Measurements from ENCODE around the gene EBI3. TPM values are rescaled to one million over a fixed set of nuclear protein-coding genes. Genes with fewer than 3 reads are reported as not detected.
"Not testable (repeated sequence)": the region's sequence is repeated elsewhere in the genome, so short reads cannot be mapped to it uniquely, and the experiment has no call there.

The EBI3 gene
- 1 to 10 TPM; 2.0 to 4.6 TPM for total RNA-seq
- long read RNA-seq, donor 1, partial matches to known transcripts = 4 of 4 reads
- long read RNA-seq, donor 1, other reads (novel, unspliced or antisense) = 0 of 4 reads
- long read RNA-seq, donor 2 = 0 reads

DNA sequence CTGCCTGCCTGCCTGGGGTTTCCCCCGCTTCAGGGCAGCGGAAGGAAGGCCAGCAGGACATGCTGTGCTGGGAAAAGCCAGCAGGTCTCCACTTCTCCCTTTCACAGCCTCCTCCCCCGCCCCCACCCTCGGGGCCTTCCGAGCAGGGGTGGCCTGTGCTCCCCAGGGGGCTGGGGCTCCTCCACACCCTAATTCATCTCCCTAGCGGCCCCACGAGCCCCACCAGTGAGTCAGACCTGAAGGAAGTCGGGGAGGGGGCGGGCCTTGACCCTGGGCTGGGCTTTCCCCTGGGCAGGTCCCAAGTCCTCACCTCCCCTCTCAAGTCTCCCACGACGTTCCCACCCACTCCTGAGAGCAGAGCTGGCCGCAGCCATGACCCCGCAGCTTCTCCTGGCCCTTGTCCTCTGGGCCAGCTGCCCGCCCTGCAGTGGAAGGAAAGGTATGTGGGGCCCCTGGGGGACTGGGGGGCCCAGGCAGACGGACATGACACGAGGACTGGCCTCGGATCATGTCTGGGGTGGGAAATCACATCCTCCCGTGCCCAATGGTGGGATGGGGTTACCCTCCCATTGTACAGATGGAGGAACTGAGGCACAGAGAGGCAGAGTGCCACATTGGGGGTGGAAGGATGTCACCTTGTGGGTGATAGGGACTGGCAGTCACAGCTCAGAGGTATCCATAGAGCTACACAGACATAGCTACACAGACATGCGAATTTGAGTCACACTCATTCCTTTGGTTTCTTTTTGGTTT lies at the start of gene EBI3:
EBI3 (plus strand) TSS at position 345 of the 753 bp plus-strand sequence; CDS start at position 373, 28 bp downstream.
- no peak for DNase-seq (ENCODE audit: low spot score)
- intact Hi-C loops (cut with DNase I) = no loop called here

DNA sequence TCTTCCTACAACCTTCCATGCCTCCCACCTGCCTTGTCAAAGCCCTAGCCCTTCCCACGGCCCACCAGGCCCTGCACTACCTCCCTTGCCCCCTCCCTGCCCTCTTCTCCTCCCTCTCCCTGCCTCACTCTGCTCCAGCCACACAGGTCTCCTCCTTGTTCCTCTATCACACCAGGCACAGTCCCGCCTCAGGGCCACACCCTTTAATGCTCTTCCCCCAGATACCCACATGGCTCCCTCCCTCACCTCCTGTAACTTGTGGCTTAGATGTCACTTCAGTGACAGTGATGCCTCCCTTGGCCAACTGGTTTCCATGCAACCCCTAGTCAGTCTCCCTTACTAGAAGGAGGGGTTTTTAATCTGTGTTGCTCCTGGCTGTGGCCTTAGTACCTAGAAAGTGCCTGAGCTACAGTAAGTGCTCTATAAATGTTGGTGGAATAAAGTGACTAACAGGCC lies 48.2 kb upstream of the EBI3 start:
- intact Hi-C loops (cut with DNase I) = no loop called here

DNA sequence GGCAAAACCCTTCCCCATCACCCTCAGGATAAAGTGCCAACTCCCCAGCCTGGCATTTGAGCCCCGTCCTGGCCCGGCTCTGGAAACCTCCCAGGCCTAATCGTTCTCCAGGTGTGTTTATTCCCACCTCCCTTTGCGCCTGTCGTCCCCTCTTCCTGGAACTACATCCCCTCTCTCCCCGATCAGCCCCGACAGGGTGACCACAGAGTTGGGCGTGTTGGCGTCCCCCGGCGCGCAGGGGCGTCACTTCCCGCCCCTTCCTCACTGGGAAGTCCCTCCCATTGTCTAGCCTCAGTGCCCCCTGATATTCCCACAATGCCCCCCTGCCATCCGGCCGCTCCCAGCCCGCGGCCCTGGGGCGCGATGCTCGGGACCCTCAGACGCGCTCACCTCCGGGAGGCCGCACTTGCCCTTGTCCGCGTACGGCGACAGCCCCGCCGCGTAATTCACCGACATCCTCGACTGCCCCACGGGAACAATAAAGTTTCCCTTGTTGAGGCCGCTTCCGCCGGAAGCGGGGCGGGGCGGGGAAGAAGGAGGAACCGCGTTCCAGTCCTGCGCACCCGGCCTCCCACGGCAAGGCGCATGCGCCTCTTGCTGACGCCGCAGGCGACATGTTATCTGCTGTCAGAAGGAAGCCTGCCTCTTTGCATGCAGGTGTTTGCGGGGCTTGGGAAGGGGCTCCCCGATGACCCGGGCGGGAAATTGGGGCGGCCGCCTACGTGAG lies 47.1 kb upstream of the EBI3 start, which contains the start of the genes ANKRD24 and SIRT6:
ANKRD24 (plus strand) TSS at position 606 of the 727 bp plus-strand sequence. CDS start 3,737 bp downstream, outside the sequence.
SIRT6 (minus strand) TSS at position 480 of the 727 bp plus-strand sequence; CDS start at position 456, 24 bp downstream.
- DNase-seq (ENCODE audit: low spot score) = peak; percentile 99
- intact Hi-C loops (cut with DNase I) = no loop called here

More for the DNA sequence above, 48.2 kb upstream of the EBI3 start:
- no peak for DNase-seq (ENCODE audit: low spot score)

- intact Hi-C loops (cut with DNase I) = no loop called here
- no peak for DNase-seq (ENCODE audit: low spot score)
Measured at GRCh38 chr19:4183967-4184717, 45.2 kb upstream of the EBI3 start.

GRCh38 chr19:4184718-4185352 lies 44.5 kb upstream of the EBI3 start:
- no peak for DNase-seq (ENCODE audit: low spot score)
- intact Hi-C loops (cut with DNase I) = no loop called here

- DNase-seq (ENCODE audit: low spot score) = no peak
- intact Hi-C loops (cut with DNase I) = no loop called here
Measured at GRCh38 chr19:4185413-4186086, 43.8 kb upstream of the EBI3 start.

DNA sequence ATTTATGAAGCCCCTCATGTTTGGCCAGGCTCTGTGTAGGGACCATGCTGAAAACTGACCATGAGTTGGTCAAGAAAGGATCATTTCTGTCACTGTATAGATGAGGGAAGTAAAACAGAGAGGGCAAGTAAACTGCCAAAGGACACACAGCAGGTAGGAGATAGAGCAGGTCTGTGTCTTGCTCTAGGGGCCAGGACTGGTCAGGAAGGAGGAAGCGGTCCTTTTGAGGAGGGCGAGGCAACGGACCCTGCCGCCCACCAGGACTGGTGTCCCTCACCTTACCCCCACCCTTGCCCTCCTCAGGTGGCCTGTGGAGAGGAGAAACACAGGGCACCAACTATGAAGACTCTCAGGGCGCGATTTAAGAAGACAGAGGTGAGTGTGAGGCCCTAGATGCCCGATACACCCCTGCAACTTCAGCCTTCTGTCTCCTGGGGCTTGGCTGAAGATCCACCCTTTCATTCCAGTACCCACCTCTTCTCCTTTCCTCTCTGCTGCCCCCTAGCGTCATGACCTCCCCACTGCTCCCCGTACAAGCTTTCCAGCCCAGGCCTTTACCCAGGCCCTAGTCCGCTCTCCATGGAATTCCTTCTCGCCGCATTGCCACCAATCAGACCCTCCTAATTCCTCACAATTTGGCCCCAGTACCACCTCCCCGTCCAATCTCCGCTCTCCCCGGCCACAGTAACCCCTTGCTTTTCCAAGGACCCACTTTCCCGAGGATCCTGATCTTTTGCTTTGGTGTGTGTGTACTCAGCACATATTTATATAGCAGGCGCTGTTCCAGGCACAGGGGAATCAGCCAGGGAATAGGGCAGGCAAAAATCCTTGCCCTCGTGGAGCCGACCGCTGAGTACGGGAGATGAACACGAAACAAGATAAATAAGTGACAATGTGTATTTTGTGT lies 43.0 kb upstream of the EBI3 start:
- intact Hi-C loops (cut with DNase I) = no loop called here
- DNase-seq (ENCODE audit: low spot score) = peak; percentile 88

- intact Hi-C loops (cut with DNase I) = no loop called here
Measured at GRCh38 chr19:4187313-4188122, 41.8 kb upstream of the EBI3 start.

GRCh38 chr19:4189641-4190040 lies 39.7 kb upstream of the EBI3 start:
- intact Hi-C loops (cut with DNase I) = no loop called here
- no peak for DNase-seq (ENCODE audit: low spot score)

More at GRCh38 chr19:4187313-4188122, 41.8 kb upstream of the EBI3 start:
- no peak for DNase-seq (ENCODE audit: low spot score)

DNA sequence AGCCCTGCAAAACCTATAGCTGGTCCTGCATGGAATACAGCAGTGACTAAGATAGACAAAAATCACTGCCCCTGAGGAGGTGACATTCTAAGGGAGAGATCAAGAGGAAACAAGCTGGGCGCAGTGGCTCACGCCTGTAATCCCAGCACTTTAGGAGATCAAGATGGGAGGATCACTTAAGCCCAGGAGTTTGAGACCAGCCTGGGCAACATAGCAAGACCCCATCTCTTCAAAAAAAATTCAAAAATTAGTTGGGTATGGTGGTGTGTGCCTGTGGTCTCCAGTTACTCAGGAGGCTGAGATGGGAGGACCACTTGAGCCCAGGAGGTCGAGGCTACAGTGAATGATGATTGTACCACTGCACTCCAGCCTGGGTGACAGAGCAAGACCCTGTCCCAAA lies 36.8 kb upstream of the EBI3 start:
- intact Hi-C loops (cut with DNase I); DNase-seq (ENCODE audit: low spot score): not testable (repeated sequence)

DNA sequence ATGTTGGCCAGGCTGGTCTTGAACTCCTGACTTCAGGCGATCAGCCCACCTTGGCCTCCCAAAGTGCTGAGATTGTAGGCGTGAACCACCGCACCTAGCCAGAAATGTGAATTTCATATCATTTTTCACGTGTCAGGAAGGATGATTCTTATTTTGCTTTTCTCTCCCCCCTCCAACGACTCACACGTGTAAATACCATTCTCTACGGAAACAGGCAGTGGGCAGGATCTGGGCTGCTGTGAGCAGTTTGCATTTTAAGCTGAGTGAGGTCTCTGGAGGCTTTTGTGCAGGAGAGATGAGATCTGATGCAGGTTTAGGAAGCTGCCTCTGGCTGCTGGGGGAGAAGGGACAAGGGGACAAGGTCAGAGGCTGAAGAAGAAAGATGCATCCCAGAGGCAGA lies 35.0 kb upstream of the EBI3 start:
- intact Hi-C loops (cut with DNase I) = no loop called here
- DNase-seq (ENCODE audit: low spot score) = no peak

DNA sequence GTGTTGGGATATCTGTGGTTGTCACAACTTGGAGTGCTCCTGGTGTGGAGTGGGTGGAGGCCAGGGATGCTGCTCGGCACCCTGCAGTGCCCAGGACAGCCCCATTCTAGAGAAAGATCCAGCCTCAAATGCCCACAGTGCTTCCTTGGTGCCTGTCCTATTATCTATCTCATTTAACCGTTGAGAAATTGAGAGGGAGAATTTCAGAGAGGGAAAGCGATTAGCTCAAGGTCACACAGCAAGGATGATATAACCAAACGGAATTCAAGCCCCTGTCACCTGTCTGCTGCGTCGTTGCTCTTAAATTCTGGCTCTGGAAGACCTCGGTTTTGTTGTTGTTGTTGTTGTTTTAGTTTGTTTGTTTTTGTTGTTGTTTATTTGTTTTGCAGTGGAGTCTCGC lies 33.3 kb upstream of the EBI3 start:
- no peak for DNase-seq (ENCODE audit: low spot score)
- intact Hi-C loops (cut with DNase I) = no loop called here

DNA sequence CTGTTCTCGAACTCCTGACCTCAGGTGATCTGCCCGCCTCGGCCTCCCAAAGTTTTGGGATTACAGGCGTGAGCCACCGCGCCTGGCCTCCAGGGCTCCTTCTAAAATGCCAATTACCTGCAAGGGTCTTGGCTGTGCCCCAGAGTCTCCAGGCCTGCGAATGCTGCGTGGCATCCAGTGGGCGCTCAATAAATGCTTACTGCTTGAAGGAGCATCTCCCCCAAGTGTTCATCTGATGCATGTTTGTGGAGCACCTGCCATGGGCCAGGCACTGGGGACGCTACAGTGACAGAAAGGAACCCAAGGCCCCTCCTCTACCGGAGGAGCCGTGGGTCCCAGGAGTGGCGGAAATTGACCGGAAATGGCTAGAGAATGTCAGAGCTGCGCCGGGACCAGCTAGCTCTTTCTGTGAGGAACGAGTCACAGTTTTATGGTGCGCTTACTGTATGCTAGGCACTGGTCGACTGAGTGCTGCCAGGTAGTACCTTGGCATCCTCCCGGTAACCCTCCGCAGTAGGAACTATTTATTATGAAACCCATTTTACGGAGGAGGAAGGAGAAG lies 32.7 kb upstream of the EBI3 start:
- intact Hi-C loops (cut with DNase I) = no loop called here
- no peak for DNase-seq (ENCODE audit: low spot score)

- DNase-seq (ENCODE audit: low spot score) = no peak
- intact Hi-C loops (cut with DNase I) = no loop called here
Measured at GRCh38 chr19:4197228-4197624, 32.1 kb upstream of the EBI3 start.

DNA sequence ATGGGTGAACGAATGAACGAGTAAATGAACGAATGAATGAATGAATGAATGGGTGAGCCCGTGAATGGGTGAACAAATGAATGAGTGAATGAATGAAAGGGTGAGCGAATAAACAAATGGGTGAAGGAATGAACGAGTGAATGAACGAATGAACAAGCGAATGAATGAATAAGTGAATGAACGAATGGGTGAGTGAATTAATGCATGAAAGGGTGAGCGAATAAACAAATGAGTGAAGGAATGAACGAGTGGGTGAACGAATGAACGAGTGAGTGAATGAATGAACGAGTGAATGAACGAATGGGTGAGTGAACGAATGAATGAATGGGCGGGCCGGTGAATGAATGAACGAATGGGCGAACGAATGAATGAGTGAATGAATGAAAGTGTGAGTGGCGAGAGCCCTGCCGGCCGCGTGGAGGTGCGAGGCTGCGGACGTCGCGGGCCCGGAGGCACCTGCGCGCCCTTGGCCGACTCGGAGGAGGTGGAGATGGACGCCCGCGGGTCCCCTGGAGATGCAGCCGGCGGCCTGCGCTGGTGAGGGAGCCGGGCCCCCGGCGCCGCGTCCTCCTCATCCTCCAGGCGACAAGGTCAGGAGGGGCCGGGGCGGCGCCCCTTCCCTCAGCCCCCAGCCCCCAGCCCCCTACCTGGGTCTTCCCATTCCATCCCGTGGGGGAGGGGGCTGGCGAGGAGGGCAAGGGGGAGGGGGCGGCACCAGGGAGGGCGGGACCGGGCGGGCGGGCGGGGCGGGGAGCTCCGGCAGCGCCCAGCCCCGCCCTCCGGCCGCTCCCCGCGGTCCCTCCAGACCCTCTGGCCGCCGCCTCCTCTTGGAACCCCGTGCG lies 31.5 kb upstream of the EBI3 start:
- intact Hi-C loops (cut with DNase I) = no loop called here
- DNase-seq (ENCODE audit: low spot score) = no peak

Data from posterior vena cava (tissue), 2 donors.